GM19099 (cell line): Measurements from ENCODE around the gene DNASE1.

Experiments used
- POLR2A ChIP-seq: IDR thresholded peaks from 3 replicates; pipeline ENCODE4 v1.6.1; 2011; ENCODE audit warnings: low read depth; ENCODE audit not compliant: insufficient read length; ENCODE audit errors: extremely low read depth

The DNASE1 gene

DNA sequence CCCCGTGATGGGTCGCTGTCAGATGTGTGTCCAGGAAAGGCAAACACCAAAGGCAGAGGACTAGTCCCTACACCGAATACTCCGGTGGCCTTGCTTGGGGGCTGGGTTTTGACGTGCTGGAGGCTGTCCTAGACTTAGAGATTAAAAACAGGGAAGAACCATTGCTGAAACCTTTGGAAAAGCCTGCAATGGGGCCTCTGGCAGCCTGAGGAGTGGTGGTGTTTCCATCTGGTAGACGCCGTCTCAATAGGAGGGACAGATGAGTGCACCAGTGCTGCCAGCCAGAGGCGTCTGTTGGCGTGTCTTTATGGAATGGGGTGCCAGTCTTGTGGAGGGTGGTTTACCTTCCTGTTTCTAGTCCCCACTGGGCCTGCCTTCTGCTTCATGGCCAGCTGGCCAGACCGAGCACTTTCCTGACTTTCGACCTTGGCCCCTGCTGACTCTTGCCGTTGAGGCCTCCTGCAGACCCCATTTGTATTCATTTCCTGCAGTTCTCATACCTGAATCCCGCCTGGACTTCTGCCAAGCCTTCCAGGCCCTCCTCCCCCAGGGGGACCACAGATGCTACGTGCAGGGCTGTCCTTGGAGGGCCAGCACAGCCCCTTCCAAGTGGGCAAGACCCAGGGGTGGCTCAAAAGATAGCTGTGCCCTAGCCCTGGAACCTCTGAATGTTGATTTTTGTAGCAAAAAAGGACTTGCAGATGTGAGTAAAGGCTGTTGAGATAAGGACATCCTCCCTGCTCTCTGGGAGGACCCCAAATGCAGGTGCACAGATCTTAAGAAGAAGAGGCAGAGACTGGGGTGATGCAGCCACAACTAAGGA, 1.9 kb upstream of the DNASE1 start:
- TF ChIP-seq POLR2A: no peak

DNA sequence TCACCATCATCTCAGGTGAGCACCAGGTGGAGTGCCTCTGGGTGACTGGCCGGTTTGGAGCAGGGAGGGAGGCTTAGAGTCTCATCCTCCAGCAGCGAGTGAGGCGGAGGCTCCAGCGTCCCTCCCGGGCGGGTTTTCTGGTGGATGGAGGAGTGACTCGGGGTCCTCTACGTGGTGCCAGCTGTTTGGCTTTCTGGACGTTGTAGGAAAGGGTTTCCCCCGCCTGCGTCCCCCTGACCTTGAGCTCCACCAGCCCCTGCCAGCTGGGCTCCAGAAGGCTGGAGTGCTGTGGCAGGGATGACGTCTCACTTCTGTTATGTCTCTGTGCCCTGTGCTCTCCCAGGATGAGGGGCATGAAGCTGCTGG, 522 bp downstream of the DNASE1 start:
- TF ChIP-seq POLR2A: no peak

DNA sequence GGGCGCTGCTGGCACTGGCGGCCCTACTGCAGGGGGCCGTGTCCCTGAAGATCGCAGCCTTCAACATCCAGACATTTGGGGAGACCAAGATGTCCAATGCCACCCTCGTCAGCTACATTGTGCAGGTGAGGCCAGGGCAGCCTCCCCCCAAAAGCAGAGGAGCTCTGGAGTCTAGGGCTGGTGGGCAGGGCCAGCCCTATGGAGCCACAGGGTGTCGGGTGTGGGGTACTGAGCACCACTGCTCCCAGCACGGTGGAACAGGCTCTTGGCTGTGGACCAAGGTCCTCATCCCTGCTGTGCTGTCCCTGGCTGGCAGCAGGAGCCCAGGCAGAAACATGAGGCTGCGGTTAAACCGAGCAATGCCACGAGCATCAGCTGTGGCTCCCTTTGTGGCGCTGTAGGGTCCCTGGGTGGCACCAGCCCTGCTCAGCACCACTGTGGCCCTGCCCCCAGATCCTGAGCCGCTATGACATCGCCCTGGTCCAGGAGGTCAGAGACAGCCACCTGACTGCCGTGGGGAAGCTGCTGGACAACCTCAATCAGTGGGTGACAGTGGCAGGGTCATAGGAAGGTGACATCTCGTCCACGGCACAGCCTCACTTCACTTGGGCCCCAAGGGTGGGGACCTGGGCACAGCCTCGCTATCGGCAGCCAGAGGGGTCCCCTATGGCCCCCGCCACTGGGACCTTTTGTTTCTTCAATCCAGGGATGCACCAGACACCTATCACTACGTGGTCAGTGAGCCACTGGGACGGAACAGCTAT, 1.1 kb downstream of the DNASE1 start:
- TF ChIP-seq POLR2A: no peak

DNA sequence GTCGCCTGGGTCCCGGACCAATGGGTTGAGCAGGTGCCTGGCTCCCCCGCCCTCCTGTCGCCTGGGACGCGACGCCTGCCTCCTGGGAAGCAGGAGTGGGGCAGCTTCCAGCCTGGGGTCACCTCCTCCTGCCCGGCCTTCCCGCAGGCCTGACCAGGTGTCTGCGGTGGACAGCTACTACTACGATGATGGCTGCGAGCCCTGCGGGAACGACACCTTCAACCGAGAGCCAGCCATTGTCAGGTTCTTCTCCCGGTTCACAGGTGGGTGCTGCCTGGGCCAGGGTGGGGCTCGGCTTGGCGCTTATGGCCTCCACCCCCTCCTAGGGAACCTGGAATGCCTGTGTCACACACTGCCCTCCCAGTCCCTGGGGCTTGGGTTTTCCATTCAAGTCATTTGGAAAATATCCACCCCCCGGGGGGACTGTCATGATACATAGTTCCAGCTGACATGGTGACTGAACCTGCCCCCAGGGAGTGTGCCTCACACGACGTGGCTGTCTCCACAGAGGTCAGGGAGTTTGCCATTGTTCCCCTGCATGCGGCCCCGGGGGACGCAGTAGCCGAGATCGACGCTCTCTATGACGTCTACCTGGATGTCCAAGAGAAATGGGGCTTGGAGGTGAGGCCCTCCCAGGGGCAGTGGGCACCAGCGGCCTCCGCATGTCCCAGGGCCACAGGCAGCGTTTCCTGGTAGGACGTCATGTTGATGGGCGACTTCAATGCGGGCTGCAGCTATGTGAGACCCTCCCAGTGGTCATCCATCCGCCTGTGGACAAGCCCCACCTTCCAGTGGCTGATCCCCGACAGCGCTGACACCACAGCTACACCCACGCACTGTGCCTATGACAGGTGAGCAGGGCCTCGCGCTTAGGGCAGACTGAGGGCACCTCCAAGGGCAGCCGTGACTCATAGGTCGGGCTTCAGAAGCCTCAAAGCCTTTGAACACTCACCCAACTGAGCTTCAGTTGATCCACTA, 2.3 kb downstream of the DNASE1 start:
- no peak for TF ChIP-seq POLR2A

DNA sequence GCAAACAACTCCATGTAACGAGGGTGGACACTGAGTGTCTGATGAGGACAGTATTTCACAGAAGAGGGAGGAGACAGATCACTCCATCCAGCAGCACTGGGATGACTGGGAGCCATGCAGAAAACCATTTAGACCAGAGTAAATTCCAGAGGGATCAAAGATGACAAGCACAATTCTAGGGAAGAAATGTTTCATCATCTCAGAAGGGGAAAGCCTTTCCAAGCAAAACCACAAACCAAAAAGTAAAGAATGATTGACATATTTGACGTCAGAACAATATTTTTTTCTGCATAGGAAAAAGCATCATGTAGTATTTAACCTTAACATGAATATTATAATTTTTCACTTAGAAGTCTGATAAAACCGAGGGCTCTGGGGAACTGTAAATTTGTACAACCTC, 4.8 kb downstream of the DNASE1 start:
- no peak for TF ChIP-seq POLR2A

DNA sequence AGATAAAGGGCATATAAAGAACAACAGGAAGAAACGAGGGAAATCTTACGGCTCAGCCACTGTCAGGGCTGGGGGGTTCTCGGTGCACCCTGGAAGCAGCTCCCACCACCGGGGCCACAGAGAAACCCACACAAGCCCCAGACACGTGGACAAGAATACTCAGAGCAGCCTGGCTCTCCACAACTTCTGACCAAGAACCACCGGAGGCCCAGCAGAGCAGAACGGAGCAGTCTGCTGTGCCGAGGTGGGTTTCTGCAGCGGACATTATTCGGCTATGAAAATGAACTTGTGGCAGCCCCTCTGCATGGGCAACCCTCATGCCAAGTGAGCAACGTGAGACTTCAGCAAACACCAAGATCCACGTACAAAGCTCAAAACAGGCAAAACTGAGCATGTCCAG, 6.8 kb downstream of the DNASE1 start:
- TF ChIP-seq POLR2A: no peak

DNA sequence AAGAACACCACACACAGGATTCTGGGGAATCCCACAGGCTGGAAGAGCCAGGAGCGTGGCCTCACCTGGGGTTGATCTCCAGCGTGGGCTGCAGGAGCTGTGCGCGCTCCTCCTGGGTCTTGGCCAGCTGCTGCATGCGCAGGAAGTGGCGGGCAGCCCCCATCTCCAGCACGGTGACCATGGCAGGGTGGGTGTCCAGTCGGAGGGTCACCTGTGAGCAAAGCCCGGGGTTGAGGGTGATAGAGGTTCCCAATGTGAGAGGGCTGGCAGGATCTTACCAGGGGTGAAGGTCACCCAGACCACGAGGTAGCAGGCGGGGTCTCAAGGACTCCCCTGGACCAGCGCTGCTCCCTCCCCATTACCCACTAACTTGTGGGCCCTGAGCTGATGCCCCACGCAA, 7.4 kb downstream of the DNASE1 start:
- no peak for TF ChIP-seq POLR2A

DNA sequence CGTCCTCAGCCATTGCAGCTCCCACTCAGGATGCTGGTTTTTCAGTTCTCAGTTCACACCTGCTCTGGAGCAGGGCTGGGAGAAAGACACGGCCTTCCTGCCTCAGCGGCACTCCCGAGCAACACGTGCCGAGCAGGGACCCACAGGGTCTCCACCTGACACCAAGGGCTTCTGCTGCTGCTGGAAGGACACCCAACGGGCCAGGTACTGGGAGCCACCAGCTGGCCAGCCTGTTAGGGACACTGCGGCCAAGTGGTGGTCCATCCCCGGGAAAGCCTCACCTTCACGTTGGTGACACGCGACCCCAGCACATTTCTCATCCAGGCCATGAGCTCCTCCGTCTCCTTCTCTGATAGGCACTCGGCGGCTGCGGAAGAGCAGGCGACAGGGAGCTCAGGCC, 8.1 kb downstream of the DNASE1 start:
- TF ChIP-seq POLR2A: no peak

DNA sequence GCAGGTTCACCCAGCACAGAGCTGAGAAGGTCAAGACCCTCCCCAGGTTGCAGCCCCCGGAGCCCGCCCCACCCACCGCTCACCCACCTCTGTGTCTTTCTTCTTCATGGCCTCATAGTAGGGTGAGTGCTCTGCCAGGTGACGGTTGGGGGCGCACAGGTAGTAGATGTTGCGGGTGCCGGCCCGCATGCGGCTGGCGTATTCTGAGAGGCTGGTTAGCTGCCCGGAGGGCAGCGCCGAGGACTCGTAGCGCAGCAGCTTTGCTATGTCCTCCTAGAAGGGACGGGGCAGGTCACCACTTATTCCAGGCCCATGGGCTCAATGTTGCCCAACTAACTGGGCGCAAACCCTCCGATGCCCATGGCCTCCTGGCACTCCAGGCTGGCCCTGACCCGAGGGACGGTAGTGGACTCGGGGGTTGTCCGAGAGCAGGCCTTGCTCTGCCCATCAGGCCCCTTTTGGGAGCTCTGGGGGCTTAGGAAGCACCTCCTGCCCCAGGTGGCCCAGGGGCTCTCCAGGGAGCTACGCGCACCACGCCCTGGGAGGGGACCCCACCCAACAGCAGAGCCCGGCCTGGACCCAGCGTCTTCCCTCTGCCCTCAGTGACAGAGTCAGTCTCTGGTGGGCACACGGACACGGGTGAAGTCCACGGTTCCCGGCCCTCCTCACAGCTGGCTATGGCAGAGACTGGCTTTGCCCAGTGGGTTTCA, 9.9 kb downstream of the DNASE1 start:
- TF ChIP-seq POLR2A: no peak

DNA sequence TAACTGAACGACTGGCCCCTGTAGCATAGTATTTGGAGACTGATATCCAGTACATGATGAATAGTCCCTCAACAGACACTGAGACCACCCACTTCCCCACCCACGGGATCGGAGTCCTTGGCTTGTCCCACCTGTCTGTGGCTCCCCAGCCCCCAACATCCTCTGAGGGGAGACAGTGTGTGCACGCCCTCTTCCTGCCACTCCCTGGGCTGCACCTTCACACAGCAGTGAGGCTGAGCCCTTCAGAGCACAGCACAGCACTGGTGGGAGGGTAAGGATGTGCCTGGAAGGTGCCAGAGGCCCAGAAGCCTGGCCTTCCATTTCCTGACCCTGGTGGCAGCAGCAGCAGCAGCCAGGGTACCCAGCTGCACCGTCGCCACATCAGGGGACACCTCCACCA, 11.0 kb downstream of the DNASE1 start:
- TF ChIP-seq POLR2A: no peak

DNA sequence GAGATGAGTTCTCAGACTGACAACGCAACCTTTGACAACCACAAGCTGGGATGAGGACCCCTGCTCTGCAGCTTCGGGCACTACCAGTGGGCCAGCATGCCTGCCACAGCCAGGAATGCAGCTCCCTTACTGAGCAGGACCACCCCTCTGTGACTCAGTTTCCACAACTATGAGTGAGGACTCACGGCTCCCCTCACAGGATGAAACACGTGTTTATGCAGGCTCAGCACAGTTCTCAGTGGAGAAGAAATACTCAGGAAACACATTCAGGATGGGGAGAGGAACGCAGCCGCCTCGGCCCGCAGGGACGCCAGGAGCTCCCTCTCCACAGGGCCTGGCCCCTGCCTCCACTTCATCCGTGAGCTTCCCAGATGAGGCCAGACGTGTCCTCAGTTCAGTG, 14.1 kb downstream of the DNASE1 start:
- no peak for TF ChIP-seq POLR2A

DNA sequence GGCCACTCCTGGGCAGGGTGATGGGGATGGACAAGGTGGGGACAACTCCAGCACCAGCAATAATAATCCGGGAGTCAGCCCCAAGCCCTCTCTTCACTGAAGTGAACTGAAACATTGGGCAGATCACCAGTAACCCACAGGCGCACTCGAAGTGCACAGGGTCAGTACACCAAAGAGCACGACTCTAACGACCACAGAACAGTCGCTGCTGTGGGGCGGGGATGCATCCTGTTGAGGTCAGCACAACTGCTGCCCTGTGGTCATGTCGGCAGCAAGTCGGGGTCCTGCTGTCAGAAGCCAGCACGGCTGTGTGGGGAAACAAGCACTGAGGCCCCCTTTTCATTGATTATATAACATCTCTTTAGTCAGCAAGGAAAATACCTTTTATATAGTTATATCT, 14.6 kb downstream of the DNASE1 start:
- no peak for TF ChIP-seq POLR2A

DNA sequence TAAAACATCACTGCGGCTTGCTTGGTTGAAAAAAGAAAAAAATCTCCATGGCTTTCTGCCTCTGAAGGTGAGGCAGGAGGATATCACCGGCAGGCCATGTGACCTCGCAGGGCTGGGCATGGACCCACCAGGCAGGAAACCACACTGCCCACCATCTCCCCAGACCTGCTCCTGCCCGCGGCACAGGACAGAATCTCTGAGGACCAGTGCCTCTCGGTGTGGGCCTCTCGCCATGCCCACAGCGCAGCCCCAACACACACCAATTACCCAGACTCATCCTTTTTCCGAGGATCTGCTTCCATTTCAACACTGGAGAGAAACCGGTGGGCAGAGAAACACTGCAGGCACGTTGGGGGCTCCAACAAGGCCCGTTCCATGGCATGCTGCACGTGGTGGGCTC, 16.2 kb downstream of the DNASE1 start:
- no peak for TF ChIP-seq POLR2A

DNA sequence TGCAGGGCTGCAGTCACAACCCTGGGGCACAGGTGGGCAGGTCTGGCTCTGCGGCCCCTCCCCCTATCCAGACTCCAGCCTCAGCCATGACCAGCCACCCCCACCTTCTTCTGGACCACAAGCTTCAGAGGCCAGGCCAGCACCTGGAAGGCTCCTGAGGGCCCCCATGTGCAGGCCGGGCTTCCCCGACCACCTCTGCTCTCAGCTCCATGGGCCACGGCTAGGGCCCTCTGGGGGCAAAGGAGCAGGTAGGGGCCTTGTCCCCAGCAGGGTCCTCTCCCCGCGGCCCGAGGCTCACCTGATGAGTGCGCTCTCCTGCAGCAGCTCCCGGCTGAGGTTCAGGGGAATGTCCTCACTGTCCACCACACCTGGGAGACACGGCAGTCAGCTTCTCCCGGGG, 16.9 kb downstream of the DNASE1 start:
- TF ChIP-seq POLR2A: no peak
